ENCODE results near the gene METTL16.

METTL16 gene

GRCh38 chr17:2402544-2402943, 109.1 kb downstream of the METTL16 start:
- Histone ChIP-seq H3K4me1 (ENCODE audit: insufficient read depth, low read length) (peaks cover 41% of the 10 kb centered on the region), H3K79me2 (ENCODE audit: insufficient read depth, low read length) (peaks cover 28% of the 10 kb centered on the region), H3K27me3 (ENCODE audit: insufficient read depth, low read length, poor library complexity) (no peaks in the 10 kb centered on the region), H3K36me3 (ENCODE audit: insufficient read depth, low read length) (peaks cover 4% of the 10 kb centered on the region), H3K27ac (ENCODE audit: low read length) (peak overlapping the region; percentile 74), H3K9ac (ENCODE audit: low read depth, low read length) (peak overlapping the region; percentile 61), H3K4me2 (ENCODE audit: insufficient read depth, low read length) (peak overlapping the region; percentile 83), H3K4me3 (ENCODE audit: low read depth in 1 of 2, low read length in 2 of 2) (peak overlapping the region; percentile 19 to 86; a peak in 3 of 4 replicates), H3K9me3 (ENCODE audit: insufficient read depth, low read length, severe bottlenecking) (no peaks in the 10 kb centered on the region), H2AFZ (ENCODE audit: low read depth, low read length) (peak overlapping the region; percentile 69), H4K20me1 (ENCODE audit: insufficient read depth, low read length) (peaks cover 16% of the 10 kb centered on the region)
- TF ChIP-seq EZH2 (IDR thresholded peaks at IDR 0.05; ENCODE audit: borderline replicate concordance, low read depth, low read length, severe bottlenecking), result no peak
- TF ChIP-seq, protein P1, sequence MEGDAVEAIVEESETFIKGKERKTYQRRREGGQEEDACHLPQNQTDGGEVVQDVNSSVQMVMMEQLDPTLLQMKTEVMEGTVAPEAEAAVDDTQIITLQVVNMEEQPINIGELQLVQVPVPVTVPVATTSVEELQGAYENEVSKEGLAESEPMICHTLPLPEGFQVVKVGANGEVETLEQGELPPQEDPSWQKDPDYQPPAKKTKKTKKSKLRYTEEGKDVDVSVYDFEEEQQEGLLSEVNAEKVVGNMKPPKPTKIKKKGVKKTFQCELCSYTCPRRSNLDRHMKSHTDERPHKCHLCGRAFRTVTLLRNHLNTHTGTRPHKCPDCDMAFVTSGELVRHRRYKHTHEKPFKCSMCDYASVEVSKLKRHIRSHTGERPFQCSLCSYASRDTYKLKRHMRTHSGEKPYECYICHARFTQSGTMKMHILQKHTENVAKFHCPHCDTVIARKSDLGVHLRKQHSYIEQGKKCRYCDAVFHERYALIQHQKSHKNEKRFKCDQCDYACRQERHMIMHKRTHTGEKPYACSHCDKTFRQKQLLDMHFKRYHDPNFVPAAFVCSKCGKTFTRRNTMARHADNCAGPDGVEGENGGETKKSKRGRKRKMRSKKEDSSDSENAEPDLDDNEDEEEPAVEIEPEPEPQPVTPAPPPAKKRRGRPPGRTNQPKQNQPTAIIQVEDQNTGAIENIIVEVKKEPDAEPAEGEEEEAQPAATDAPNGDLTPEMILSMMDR (IDR thresholded peaks at IDR 0.05; ENCODE audit: borderline replicate concordance, extremely low read depth, low read length, poor library complexity, severe bottlenecking), result no peak
- no peak for DNase-seq
- ATAC-seq (ENCODE audit: insufficient read depth, low read depth), result no peak

GRCh38 chr17:2401426-2402221, 110.1 kb downstream of the METTL16 start:
- Histone ChIP-seq H3K9ac (ENCODE audit: low read depth, low read length) (peak overlapping the region; percentile 64), H3K4me3 (ENCODE audit: low read depth in 1 of 2, low read length in 2 of 2) (peak overlapping the region; percentile 86 to 87), H3K4me2 (ENCODE audit: insufficient read depth, low read length) (peak overlapping the region; percentile 83), H3K9me3 (ENCODE audit: insufficient read depth, low read length, severe bottlenecking) (no peaks in the 10 kb centered on the region), H3K27me3 (ENCODE audit: insufficient read depth, low read length, poor library complexity) (no peaks in the 10 kb centered on the region), H3K4me1 (ENCODE audit: insufficient read depth, low read length) (peaks cover 41% of the 10 kb centered on the region), H2AFZ (ENCODE audit: low read depth, low read length) (peak overlapping the region; percentile 89), H4K20me1 (ENCODE audit: insufficient read depth, low read length) (peaks cover 25% of the 10 kb centered on the region), H3K27ac (ENCODE audit: low read length) (peak overlapping the region; percentile 89), H3K36me3 (ENCODE audit: insufficient read depth, low read length) (no peaks in the 10 kb centered on the region; the same call in none of the 2 replicates), H3K79me2 (ENCODE audit: insufficient read depth, low read length) (peaks cover 37% of the 10 kb centered on the region)
- ATAC-seq (ENCODE audit: insufficient read depth, low read depth) (peak; percentile 74), DNase-seq (peak; percentile 100)
- TF ChIP-seq, protein P1 (IDR thresholded peaks at IDR 0.05; ENCODE audit: borderline replicate concordance, extremely low read depth, low read length, poor library complexity, severe bottlenecking), result no peak
- no peak for TF ChIP-seq EZH2 (IDR thresholded peaks at IDR 0.05; ENCODE audit: borderline replicate concordance, low read depth, low read length, severe bottlenecking)

GRCh38 chr17:2400877-2401425, 110.7 kb downstream of the METTL16 start, which contains the start of gene MNT:
Gene MNT (minus strand): TSS chr17:2401060. CDS start chr17:2400712, 348 bp downstream.
- Histone ChIP-seq H4K20me1 (ENCODE audit: insufficient read depth, low read length) (peaks cover 31% of the 10 kb centered on the region), H3K4me1 (ENCODE audit: insufficient read depth, low read length) (peaks cover 41% of the 10 kb centered on the region), H3K36me3 (ENCODE audit: insufficient read depth, low read length) (no peaks in the 10 kb centered on the region; the same call in none of the 2 replicates), H3K27ac (ENCODE audit: low read length) (peak within 1 kb of the TSS; percentile 89), H3K27me3 (ENCODE audit: insufficient read depth, low read length, poor library complexity) (no peaks in the 10 kb centered on the region), H2AFZ (ENCODE audit: low read depth, low read length) (peak within 1 kb of the TSS; percentile 89), H3K79me2 (ENCODE audit: insufficient read depth, low read length) (peaks cover 42% of the 10 kb centered on the region), H3K4me2 (ENCODE audit: insufficient read depth, low read length) (peak within 1 kb of the TSS; percentile 83), H3K4me3 (ENCODE audit: low read depth in 1 of 2, low read length in 2 of 2) (peak within 1 kb of the TSS; percentile 86 to 87), H3K9ac (ENCODE audit: low read depth, low read length) (peak within 1 kb of the TSS; percentile 64), H3K9me3 (ENCODE audit: insufficient read depth, low read length, severe bottlenecking) (no peaks in the 10 kb centered on the region)
- peak; percentile 43 for ATAC-seq (ENCODE audit: insufficient read depth, low read depth)
- TF ChIP-seq, protein P1 (IDR thresholded peaks at IDR 0.05; ENCODE audit: borderline replicate concordance, extremely low read depth, low read length, poor library complexity, severe bottlenecking), result no peak
- no peak for TF ChIP-seq EZH2 (IDR thresholded peaks at IDR 0.05; ENCODE audit: borderline replicate concordance, low read depth, low read length, severe bottlenecking)
- DNase-seq, result peak; percentile 96

Measured in DND-41 (cell line).